Suprapubic skin (tissue), 4 donors: ENCODE results near the gene HUS1B.

Experiments used
- POLR2A ChIP-seq, 2 donors: fragments of 450-650 bp; IDR thresholded peaks; one replicate each; pipeline ENCODE4 v1.6.1; 2017; ENCODE audit warnings: antibody characterized with exemption in 2 of 2, mild to moderate bottlenecking in 2 of 2, moderate library complexity in 2 of 2
- POLR2AphosphoS5 ChIP-seq, 3 donors: sonication (generic); formaldehyde crosslinking; IDR thresholded peaks; one replicate each; pipeline ENCODE4 v1.6.1; 2017; ENCODE audit warnings: antibody characterized with exemption in 3 of 3
- TF ChIP-seq, protein P1 (sequence below), 2 donors: fragments of 200-600 bp in 1 of 2; fragments of 450-650 bp in 1 of 2; sonication (generic) in 1 of 2; IDR thresholded peaks; one replicate each; pipeline ENCODE4 v1.5.1; 2016 to 2019; ENCODE audit warnings: antibody characterized with exemption in 2 of 2, mild to moderate bottlenecking in 1 of 2, moderate library complexity in 1 of 2

DNA sequence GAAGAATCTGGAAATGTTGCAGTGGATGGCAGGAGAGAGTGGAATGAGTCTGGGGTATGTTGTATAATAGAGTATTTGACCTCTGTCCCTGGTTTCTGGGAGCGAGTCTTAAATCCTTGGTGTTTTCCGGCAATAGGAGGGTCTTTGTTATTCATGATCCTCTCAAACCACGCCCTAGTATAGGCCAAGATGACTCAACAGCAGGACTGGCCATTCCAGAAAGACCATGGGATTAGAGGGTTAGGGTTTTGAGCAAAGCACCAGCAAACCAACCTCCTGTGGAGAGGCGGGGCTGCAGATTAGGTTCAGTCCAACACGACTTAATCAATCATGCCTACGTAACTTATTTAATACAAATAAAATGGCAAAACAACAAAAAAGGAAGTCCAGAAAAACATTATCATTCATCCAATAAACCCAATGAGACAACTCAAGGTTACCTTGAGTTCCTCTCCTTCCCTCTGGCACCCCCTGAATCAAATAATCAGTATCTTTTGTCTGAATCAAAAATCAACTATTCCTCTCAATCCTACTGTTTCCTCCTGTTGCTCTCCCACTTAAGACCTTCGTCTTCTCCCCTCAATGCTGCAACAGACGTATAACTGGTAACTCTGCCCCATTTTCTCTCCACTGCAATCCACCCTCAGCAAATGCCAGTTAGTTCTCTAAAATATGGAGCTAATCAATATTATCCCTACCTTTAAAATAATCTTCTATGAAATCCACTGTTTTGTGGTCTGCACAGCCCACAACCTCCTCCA is 15.5 kb downstream of the HUS1B start:
- TF ChIP-seq POLR2AphosphoS5 (IDR thresholded peaks at IDR 0.05) (no peak), POLR2A (IDR thresholded peaks at IDR 0.05) (no peak)
- TF ChIP-seq, protein P1, sequence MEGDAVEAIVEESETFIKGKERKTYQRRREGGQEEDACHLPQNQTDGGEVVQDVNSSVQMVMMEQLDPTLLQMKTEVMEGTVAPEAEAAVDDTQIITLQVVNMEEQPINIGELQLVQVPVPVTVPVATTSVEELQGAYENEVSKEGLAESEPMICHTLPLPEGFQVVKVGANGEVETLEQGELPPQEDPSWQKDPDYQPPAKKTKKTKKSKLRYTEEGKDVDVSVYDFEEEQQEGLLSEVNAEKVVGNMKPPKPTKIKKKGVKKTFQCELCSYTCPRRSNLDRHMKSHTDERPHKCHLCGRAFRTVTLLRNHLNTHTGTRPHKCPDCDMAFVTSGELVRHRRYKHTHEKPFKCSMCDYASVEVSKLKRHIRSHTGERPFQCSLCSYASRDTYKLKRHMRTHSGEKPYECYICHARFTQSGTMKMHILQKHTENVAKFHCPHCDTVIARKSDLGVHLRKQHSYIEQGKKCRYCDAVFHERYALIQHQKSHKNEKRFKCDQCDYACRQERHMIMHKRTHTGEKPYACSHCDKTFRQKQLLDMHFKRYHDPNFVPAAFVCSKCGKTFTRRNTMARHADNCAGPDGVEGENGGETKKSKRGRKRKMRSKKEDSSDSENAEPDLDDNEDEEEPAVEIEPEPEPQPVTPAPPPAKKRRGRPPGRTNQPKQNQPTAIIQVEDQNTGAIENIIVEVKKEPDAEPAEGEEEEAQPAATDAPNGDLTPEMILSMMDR (IDR thresholded peaks at IDR 0.05): no peak
